ENCODE measurements around the gene SPC24.

GRCh38 chr19:11101057-11101456, 54.5 kb downstream of the SPC24 start:
- TF ChIP-seq CTCF (IDR thresholded peaks at IDR 0.05; ENCODE audit: low read length) (no peak), EZH2 (IDR thresholded peaks at IDR 0.05; ENCODE audit: borderline replicate concordance, low read length) (no peak)
